GM04504 (cell line): ENCODE measurements around the gene PGF.
"Not testable (repeated sequence)": the region's sequence is repeated elsewhere in the genome, so short reads cannot be mapped to it uniquely, and the experiment has no call there.

Source experiments
- DNase-seq: peaks from one replicate; pipeline ENCODE4 v3.0.0-alpha.2; 2012; ENCODE audit warnings: low read depth

Gene PGF

DNA sequence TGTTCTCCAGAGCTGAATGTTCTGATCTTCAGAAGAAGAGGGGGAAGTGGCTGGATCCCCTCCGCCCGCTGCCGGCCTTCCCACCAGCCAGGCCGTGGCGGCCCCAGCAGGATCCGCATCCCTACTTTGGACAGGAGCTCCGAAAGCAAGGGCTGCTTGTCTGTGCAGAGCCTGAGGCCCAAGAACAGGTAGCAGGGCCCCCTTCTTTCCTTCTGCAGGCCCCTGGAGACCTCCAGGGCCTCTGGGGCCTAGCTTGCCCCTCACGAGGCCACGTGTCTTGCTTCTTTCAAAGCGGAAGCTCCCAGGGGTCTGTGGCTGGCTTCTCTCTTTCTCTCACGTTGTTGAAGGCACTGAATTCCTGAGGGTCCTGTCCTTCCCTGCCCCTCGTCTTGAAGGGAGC is 13.2 kb downstream of the PGF start:
- DNase-seq: no peak

- DNase-seq: no peak
Observed at GRCh38 chr14:74941676-74942097, 13.7 kb downstream of the PGF start.

DNA sequence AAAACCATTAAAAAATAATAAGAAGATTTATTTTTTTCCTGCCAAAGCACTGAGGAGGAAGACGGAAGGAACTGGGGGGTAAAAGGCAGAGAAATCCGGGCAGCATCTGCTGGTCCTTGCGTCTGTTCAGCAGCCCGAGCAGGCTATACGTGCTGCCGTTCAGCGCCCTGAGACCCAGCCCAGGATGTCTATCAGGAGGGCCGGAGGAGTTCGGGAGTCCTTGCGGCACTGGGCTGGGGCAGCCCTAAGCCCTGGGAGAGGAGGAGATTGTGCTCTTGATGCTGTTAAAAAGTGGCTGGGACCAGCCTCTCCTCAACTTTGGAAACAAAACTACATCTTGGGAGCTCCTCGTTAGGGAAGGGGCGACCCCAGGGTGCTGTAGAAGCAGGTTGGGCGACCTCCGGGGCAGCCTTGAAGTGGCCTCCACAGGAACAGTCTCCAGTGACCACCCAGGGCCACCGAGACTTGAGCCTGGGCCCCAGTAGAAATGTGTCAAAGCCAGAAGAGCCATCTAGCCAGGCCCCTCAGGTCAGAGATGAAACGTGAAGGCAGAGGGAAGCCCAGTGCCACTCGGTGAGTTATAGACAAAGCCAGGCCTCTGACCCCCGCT is 14.3 kb downstream of the PGF start:
- DNase-seq: no peak

GRCh38 chr14:74938531-74939495 is 16.6 kb downstream of the PGF start:
- DNase-seq: no peak

DNA sequence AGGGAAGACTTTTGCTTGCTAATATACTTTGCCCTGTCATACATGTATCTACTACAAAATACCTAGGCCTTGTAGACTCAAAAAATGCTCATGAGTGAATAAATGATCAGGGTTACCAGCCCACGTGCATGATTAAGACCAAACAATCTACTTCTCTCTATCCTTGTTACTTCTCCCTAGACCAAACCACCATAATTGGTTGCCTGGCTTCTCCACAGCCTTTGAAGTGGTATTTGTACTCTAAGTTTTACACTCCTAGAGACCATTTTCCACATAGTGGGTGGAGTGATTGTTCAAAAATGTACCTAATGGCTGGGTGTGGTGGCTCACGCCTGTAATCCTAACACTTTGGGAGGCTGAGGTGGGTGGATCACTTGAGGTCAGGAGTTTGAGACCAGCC is 18.2 kb downstream of the PGF start:
- DNase-seq: no peak

DNA sequence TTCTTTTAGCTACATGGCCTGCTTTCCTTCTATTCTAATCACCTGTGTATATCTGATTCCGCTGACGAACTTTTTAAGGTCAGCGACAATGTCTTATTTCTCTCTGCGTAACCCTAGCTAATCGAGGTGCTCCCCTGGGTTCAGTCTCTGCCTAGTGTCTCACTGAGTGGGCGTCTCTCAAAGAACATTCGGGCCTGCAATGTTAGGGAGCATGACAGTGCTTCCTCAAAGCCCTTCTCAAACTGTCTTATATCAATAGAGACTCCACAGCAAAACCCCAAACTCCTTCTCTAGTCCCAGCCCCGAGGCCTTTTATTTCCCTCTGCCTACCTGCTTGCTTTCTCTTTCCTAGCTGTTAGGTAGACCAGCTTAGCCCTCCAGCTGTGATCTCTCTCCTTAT is 18.7 kb downstream of the PGF start:
- DNase-seq: no peak

GRCh38 chr14:74936151-74936550 is 19.2 kb downstream of the PGF start:
- DNase-seq: no peak

DNA sequence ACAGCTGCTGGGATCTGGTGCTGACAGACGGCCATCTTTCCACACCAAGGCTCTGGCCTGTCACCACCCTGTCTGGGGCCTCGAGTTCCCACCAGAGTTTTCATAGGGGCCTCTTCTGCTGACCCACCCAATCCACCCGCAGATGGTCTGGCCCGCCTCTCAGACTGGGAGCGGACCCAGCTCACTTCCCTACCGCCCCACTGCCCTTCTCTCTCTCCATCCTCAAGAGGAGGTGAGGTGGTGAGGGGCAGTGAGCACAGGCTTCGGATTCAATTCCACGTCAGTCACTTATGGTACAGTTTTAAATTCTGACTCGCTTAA is 20.1 kb downstream of the PGF start:
- DNase-seq: no peak

- DNase-seq: no peak
Observed at GRCh38 chr14:74934476-74935359, 20.7 kb downstream of the PGF start.

- no peak for DNase-seq
Observed at GRCh38 chr14:74934041-74934440, 21.4 kb downstream of the PGF start.

GRCh38 chr14:74932936-74933335 is 22.5 kb downstream of the PGF start:
- DNase-seq: not testable (repeated sequence)

- DNase-seq: no peak
Observed at GRCh38 chr14:74932401-74932901, 22.9 kb downstream of the PGF start.

DNA sequence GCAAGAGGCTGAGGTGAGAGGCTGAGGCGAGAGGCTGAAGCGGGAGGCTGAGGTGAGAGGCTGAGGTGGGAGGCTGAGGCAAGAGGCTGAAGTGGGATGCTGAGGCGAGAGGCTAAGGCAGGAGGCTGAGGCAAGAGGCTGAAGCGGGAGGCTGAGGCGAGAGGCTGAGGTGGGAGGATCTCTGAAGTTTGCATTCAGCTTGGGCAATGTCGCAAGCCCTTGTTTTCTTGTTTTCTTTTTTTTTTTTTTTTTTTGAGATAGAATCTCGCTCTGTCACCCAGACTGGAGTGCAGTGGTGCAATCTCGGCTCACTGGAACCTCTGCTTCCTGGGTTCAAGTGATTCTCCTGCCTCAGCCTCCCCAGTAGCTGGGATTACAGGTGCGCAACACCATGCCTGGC is 23.7 kb downstream of the PGF start:
- not testable (repeated sequence) for DNase-seq

- no peak for DNase-seq
Observed at GRCh38 chr14:74929242-74929641, 26.2 kb downstream of the PGF start.

- DNase-seq: no peak
Observed at GRCh38 chr14:74927225-74927624, 28.2 kb downstream of the PGF start.

DNA sequence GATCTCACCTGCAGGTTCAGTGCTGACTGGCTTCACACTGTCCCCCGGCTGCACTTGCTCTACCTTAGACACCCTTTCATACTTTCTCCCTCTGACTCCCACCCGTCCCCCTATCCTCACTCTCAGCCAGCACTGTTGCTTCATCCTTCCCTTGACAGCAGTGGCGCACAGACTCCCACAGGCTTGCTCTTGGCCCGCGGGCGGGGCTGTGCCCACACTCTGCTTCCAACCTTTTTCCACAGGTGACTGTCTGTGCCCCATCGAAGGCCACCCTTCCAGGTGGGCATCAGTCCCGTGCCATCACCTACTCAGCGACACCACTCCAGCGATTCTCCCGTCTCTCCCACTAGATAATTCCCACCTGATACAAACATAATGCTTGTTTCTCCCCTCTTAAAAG is 31.3 kb downstream of the PGF start:
- DNase-seq: no peak

- peak; percentile 27 for DNase-seq
Observed at GRCh38 chr14:74922752-74923401, 32.5 kb downstream of the PGF start, which contains the start of gene RPS6KL1. Gene RPS6KL1, minus strand, starts transcription at chr14:74923260. Its CDS starts 1,719 bp downstream, at chr14:74921541.

DNA sequence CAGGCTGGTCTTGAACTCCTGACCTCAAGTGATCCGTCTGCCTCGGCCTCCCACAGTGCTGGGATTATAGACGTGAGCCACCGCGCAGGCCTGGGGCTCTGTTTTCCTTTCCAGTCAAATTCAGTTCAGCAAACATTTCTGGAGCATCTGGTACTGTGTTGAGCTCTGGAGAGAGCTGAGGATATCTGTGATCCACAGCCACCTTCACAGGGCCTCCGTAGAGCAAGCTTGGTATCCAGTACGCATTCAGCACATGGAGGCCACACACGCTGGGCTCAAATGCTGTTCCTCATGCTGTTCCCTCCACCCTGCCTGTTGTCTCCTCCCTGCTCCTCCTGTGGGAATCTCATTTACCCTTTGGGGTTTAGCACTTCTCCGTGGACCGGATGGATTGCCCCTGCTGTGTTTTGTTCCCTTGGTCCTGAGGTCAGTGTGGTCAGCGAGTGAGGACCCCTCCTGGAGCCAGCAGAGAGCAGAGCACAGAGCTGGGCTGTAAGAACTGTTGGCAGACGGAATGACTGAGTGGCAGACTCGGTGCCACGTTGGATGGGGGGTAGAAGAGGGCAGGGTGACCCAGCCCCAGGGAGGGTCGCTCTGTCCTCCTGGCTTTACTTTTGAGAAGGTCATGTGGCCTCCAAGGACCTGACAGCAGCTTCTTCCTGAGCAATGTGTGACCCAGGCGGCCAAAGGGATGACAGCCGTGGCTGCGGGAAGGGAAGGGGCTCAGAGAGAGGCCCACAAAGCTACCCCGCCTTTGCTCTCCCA is 33.2 kb downstream of the PGF start:
- DNase-seq: no peak

DNA sequence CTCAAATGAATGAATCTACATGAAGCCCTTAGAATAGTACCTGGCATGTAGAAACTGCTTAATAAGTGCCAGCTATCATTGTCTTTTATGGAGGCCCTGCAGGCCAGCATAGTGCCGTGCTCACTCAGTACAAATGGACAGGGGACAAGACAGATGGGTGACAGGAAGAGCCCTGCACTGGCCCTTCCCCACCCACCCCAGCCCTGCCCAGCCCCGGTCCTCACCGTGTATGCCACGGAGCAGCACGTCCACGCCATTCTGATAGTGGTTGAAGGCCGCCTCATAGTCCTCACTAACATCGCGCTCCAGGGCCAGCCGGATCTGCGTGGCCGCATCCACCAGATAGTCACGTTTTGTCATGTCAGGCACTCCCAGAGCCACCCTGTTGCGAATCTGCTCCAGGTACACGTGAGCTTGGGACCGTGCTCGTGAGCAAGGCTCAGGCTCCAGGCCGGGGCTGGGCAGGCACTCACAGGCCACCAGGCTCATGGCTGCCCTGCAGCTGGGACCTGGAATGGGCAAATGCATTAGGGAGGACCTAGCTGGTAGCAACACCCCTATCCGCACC is 34.3 kb downstream of the PGF start:
- no peak for DNase-seq

GRCh38 chr14:74920281-74920680 is 35.1 kb downstream of the PGF start:
- DNase-seq: no peak
